Measurements from ENCODE around the gene DNAI1.

Gene DNAI1

DNA sequence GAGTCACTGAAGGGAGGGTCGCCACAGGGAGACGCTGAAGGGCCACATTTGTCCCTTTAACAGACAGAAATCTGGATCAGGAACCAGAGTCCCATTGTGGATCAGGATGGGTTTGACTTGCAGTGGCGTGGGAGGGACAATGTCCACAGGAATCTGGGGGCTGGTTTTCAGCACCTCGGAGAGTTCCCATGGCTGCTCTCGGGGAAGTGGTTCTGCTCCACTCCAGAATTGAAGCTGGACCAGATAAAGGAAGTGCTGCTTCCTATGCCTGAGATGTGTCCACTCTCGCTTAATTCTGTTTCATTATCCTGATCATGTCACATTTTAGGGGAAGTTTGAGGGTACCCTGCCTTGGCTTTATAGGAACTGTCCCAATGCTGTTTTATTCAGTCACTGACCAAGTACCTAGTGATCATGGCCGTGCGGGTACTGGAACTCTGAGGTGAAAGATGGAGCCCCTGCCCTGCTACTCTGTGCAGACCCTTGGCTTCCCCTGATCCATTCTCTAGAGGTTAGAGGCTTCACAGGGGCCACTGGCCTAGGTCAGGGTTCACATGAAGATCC, 35.4 kb downstream of the DNAI1 start:
- peak; percentile 55 for DNase-seq

DNA sequence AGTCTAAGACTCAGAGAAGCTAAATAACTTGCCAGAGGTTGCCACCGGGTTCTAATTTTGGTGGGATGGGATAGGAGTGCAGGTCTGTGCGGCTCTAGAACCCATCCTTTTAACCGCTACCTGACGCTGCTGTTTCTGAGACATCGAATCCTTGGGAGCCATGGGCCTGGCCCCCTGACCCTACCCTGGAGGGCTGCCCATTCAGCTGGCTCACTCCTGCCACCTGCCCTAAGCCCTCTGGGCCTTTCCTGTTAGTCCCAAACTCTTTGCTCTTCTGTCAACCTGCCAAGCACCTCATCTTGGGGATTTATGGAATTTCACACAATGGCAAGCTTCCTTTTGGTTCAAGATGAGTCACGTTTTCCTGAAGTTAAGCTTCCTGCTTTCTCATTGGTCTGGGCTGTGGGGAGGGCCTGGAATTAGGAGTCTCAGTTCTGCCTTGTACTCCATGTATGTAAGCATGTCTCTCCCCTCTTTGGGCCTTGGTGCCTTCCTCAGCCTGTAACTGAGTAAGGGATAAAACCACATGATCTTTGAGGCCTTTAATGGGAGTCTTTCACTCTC, 37.6 kb downstream of the DNAI1 start:
- no peak for DNase-seq

DNA sequence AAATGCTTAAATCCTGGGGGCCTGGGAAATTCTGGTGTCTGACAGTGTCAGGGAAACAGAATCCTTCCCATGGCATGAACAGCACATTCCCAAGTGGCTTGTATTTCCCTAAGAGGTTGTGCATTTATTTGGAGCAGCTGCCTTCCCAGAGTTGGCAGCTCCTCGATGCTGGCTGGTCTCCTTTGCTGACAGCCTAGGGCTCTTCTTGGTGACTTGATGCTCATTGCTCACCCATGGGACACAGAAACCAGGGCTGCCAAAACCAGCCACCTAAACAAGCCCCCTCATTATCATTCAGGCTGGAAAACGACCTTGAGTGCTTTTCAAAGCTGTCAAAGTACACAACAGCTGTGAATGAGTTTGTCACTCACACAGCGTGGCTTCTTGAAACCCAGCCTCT, 39.9 kb downstream of the DNAI1 start:
- DNase-seq = no peak

DNA sequence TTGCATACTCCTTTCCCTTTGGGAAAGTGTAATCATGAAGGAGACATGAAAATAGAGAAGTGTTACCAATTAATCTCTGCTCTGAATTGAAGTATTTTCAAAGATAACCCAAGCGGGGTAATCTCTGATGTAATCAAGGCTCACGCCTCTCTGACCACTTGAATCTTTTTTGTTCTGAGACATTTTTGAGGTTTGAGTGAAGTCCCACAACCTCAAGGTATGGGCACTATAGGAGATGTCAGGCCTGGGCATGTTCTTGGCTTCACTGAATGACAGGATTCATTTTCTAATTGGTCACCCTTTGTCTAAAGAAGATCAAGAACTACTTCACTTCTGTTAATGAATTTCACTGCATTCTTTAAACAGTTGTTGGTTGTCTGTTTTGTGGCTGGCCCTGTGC, 40.5 kb downstream of the DNAI1 start:
- DNase-seq = no peak

DNA sequence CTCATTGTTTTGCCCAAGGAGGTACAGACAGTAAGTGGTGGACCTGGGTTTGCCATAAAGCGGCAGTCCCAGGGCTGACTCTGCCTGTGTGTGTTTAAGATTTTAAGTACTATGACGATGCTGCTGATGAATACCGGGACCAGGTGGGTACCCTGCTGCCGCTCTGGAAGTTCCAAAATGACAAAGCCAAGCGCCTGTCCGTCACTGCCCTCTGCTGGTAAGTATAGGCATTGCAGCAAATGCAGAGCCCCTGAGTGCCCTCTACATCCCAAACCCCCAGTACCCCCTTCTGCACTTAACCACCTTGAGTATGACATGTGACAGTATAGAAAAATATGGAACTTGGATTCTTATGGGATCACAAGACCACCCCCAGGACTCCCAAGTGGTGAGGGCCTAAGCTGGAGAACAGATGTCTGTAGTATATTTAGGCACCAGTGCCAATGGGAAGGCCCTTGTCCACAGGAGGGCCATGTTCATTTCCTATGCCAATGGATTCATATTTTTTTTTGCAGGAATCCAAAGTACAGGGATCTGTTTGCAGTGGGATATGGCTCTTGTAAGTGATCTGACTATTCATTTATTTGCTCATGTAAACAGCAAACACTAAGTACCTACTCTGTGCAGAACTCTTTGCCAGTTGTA, 42.1 kb downstream of the DNAI1 start:
- DNase-seq = peak; percentile 11

DNA sequence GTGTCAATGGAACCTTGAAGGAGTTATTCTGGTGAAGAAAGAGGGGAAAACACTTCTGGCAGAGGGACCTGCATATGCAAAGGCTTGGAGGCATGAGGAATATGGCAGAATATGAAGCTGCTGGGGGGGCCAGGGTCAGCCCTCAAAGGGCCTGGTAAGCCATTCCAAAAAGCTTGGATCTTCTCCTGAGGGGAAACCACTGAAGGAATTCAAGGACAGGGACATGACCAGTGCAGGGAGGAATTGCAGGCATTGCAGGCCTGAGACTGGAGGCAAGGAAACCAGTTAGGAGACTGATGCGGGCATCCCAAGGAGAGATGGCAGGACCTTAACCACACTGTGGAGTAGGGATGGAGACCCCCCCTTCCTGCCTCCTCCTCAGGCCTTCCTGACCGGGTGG, 42.8 kb downstream of the DNAI1 start:
- no peak for DNase-seq

DNA sequence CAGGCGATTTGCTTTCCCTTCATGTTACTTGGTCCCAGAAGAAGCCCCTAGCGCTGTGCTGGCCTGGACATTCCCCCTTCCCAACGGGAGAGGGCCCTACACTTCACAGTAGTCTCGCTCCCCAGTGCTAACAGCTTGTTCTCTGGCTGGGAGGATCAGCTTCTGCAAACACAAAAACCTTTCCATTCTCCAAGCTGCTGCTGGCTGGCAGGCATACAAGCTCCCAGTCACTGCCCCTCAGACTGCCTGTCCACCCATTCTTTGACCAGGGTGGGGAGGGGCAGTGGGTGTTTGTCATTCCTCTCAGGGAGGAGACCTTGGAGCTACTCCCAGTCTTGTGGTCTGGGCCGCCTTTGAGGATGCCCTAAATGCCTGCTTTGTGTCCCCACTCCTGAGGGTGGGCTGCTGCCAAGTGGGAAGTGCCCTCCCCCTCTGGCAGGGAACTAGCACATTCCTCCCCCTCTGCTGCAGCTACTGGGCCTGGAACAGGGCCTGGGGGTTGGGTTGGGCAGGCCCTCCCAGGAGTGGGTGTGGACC, 43.4 kb downstream of the DNAI1 start:
- DNase-seq = no peak

DNA sequence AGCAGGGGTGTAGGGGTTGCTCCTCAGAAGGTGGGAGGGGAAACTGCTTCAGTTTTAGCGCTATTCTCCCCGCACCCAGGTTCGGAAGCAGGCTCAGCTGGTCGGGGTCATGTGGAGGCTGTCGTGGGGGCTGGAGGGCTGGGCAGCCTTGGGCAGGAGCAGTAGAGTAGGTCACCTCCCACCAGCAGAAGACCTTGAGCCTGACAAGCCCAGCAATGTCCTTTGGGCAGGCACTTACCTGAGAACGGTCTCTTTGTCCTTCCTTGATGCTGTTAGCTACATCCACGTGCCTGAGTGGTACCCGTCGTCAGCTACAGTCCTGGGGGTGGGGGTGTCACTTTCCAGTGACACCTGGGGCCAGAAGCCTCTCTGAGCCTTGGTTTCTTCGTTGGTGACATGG, 43.9 kb downstream of the DNAI1 start:
- no peak for DNase-seq

DNA sequence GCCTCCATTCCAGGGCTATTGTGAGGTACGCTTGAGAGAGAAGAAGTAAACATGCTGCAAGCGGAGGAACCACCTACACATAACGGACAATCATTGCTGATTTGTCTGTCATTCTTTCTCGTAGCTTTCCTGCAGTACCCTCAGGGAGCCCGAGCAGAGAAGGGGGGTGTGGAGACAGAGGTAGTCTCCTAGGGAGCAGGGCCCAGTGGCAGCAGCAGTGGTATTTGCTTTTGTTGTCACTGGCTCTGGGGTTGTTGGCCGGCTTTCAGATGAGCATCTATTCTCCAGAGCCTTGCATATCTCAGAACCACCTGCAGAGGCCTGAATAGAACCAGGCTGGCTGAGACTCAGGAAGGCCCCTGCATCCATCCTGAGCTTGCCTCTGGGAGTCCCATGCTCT, 44.3 kb downstream of the DNAI1 start:
- no peak for DNase-seq

DNA sequence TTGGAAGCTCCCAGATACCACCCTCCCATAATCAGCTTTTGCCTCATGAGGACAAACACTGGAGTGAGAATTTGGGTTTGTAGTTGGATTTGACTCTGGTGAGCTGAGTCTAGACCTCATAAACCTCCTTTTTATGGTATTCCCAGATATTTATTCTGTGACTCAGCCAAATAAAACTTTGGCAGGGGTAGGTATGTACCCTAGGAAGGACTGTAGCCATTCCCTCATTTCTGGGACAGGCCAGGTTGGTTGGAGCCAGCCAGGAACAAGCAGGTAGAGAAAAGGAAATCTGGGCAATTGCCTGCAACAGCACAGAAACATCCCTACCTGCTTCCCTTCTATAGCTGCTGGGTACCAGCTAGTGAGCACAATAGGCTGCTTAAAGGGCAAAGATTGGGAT, 44.8 kb downstream of the DNAI1 start:
- DNase-seq = no peak

DNA sequence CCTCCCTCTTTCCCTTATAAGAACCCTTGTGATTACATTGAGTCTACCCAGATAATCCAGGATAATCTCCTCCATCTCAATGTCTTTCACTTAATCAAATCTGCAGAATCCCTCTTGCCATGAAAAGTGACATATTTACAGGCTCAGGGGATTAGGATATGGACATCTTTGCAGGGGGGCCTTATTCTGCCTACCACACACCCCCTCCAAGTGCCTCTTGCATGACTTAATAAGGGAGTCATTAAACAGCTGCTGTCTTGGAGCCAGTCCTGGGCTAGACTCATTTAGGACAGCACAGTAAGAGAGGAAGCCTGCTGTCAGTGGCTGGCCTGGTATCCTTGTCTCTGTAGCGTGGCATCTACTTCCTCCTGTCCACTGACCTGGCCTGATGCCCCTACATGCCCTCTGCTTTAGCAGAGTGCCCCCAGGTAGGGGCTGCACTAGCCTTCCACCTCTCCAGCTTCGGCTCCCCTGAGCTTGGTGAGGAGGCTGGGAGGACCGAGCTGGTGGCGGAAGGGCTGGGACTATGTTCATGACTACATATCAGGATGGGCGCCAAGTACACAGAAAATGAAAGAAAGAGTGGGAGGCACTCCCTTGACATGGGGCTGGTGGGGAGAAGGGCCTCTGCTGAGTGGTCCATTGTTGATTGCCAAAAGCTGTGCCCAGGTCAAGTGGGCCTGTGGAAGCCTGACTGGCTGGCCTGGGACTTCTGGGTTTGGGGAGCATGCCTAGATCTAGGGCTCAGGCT, 46.9 kb downstream of the DNAI1 start:
- DNase-seq = no peak

DNA sequence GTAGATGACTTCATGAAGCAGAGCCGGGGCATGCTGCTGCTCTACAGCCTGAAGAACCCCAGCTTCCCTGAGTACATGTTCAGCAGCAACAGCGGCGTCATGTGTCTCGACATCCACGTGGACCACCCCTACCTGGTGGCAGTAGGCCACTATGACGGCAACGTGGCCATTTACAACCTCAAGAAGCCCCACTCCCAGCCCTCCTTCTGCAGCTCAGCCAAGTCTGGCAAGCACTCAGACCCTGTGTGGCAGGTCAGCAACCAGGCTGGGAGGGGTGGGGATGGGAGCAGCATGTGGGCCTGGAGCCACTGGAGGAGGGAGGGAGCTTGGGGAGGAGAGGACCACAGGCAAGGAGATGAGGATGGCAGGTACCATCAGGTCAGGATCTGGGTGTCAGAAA, 48.0 kb downstream of the DNAI1 start:
- DNase-seq = no peak

DNA sequence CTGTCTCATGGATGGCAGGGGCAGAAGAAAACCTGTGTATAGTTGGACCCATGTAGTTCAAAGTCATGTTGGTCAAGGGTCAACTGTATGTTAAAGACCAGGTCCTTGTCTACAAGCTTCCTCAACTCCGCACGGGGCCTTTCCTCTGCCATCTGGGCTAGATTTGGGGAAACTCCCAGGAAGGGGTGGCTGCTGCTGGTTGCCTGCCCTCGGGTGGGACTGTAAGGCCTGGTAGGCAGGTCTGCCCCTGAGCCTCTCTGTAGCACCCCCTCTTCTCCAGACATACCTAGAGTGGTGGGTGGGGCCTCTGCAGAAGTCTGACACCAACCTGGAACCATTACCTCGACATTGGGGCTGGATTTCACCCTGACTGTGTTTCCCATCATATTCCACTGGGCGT, 49.0 kb downstream of the DNAI1 start:
- DNase-seq = no peak

DNA sequence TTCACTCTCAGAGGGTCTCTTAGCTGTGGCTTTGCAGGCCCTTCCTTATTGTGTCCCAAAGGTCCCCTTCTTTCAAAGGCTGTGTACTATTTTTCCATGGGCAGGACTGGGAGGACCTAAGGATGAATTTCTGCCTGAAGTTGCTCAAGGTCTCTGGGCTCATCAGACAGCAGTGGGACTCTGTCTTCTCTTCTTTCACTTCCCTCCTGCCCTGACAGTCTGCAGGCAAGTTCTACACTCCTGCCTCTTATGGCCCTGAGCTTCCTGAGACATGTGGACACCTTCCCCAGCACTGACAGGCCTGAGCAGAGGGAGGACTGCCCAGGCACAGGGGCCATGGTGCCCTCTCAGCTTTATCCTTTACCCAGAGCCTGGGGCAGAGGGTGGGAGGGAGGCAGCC, 49.4 kb downstream of the DNAI1 start:
- DNase-seq = peak; percentile 60

DNA sequence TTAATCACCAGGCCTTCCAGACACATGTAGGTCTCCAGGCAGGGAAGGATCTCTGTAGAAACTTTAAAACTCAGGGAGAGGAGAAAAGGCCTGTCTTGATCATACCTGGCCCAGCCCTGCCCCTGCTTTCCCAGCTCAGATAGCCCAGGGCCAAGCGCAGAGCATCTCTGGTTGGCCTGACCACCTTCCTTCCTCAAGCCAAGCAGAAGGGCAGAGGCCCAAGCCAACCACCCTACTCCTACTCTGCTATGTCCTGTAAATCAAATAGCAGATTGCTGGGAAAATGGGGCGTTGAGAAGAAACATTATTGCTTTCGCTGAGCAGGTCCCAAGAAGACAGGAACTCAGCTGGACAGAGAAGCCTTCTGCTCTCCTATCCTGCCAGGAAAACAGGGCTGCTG, 49.9 kb downstream of the DNAI1 start:
- DNase-seq = no peak

DNA sequence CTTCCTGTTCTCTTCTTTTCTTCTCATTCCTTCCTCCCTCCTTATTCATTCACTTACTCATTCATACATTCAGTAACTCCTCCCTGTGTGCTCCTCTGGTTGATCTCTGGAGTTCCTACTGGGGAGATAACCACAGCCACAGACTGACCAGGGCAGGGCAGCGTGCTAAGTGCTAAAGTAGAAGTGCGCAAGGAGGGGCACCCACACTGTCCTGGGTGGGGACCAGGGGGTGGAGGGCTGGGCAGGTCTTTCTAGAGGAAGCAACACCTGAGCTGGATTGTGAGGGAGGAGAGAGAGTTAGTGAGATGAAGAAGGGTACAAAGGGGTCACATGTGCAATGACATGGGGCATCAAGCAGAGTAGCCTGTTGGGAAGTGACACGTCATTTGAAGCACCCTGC, 50.3 kb downstream of the DNAI1 start:
- no peak for DNase-seq

DNA sequence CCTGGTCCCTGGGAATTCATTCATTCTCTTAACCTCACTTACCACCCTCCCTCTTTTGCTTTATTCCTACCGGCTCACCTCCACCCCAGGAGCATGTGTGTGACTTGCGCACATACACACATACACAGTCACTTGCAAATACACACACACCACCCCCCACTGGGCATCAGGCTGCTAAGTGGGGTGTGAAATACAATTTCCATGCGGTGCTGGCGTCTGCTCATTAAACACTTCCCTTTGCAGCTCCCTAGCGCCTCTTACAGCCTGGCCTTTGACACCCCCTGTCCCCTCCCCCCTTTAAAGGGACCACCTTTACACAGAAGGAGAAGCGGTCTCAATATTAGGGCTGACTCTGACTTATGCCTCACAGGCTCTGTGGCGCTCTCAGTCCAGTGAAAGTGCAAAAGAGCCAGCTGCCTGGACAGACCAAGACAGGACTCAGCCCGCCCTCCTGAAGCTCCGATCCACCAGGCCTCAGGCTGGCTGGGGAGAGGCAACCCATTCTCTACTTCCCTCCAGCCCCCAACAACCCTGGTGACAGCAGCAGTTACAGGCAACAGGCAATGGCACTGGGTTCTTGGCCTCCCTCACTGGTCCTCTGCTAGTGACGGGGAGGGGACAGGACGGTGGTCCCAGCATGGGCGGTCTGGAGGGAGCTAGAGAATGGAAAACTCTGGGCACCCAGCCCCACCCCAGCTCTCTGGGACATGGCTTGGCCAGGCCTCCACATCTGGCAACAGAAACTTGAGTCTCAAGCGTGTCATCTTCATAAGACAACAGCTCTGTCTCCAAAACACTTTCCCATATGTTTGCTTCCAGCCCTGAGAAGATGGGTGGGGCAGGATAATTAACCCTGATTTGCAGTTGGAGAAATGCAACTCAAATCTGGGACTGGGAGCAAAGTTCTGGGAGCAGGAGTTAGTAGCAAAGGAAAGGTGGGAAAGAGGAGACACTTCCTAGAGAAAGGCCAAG, 52.2 kb downstream of the DNAI1 start:
- DNase-seq = no peak

DNA sequence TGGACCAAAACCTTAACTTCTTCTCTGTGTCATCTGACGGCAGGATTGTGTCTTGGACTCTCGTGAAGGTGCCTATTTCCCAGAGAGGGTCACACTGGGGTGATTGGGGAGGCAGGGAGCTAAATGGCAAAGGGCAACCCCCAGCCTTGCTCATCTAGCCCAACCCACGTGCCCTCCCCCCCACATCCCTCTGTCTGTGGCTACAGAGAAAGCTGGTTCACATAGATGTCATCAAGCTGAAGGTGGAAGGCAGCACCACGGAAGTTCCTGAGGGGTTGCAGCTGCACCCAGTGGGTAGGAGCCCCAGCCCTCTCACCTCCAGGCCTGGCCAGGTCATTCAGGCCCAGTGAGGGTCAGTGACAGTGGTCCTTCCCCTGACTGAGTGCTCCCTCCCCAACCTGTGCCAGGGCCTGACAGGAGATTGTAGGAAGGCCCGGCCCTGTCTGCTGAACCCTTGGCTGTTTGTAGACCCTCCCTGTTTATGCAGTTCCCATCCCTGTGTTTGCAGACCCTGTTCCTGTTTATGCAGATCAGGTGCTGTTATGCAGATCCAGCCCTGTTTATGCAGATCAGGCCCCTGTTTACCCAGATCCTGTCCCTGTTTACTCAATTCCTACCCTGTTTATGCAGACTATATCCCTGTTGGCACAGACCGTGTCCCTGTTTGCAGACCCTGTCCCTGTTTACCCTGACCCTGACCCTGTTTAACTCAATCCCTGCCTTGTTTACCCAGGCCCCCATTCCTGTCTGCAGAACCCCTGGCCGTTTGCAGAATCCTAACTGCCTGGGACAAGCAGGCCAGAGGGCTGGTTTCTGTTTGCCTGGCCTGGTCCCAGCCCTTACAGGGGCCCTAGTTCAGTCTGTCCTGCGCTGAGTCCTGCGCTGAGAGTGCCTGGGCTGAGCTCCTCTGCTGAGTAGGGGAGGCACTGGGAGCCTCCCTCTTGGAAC, 53.8 kb downstream of the DNAI1 start:
- no peak for DNase-seq

DNA sequence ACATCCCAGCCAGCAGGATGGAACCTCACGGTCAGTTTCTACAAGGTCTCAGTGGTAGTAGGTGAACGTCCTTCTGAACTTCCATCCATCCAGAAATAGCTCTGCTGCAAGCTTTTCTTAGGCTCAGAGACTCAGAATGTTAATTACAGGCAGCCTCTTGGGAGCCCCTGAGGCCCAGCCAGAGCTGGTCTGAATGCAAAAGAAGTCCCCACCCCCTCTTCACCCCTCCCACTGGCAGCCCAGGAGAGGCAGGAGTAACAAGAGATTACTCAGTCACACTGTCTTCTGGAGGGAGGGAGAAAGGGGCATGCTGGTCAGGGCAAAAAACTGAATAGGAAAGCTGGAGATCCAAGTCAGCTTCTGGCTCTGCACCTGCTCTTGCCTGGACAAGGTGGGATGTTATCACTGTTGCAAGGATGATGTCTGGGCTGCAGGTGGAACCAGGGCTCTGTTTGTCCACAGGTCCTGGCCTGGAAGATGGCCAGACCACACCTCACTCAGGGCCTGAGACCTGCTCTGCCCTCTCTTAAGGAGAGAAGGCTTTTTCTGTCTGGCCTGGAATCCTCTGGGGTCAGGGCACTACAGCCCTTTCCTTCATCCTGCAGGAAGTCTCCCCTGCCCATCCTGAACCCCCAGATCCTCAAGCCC, 55.1 kb downstream of the DNAI1 start:
- DNase-seq = no peak

DNA sequence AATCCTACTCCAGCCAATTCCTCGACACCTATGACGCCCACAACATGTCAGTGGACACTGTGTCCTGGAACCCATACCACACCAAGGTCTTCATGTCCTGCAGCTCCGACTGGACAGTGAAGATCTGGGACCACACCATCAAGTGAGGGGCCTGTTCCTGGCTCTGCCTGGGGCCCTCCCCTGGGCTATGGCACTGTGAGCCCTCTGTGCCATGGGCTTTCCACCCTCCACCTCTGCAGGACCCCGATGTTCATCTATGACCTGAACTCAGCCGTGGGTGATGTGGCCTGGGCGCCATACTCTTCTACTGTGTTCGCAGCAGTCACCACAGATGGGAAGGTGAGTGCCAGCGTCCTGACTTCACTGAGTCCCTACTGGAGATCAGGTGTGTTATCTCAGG, 55.8 kb downstream of the DNAI1 start:
- DNase-seq = no peak

DNA sequence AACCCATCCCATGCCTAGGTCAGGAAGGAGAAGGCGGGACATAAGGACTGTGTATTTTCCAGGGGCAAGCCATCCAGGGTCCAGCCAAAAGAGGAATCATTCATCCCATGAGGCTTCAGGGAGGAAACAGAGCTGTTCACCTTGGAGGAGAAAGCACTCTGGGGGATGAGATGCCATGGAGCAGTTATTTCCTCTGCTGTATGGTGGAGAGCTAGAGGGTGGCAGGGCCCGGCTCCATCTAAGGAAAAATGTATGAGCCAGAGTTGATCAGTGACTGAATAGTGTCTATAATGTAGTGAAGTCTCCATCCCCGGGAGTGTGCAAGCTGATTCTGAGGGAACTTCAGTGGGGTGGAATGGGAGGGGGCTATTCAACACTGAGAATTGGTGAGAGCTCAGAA, 56.2 kb downstream of the DNAI1 start:
- no peak for DNase-seq
